Ishikawa (cell line): Measurements from ENCODE around the gene GABRG3.

ENCODE experiments used
- YY1 ChIP-seq: IDR thresholded peaks from 2 replicates; pipeline ENCODE4 v1.6.1; 2012; ENCODE audit warnings: low read depth
- TF ChIP-seq, protein P1 (sequence below): IDR thresholded peaks from 2 replicates; pipeline ENCODE4 v1.6.1; 2012; ENCODE audit warnings: low read depth, mild to moderate bottlenecking

DNA sequence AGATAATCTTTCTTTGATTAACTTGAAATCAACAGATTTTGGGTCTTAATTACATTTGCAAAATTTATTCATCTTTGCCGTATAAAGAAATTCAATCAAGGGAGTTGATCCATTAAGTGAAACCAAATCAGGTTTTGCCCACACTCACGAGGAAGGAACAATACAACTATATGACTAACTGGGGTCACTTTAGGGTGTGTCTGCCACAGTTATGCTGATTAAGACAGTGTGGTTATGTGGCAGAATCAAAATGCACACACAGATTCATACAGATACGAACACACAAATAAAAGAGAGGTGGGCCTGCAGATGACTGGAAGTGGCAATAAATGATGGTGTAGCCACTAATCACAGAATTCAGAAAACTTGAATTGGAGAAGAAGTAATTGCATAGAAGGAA is 543.5 kb downstream of the GABRG3 start:
- no peak for TF ChIP-seq YY1
- TF ChIP-seq, protein P1, sequence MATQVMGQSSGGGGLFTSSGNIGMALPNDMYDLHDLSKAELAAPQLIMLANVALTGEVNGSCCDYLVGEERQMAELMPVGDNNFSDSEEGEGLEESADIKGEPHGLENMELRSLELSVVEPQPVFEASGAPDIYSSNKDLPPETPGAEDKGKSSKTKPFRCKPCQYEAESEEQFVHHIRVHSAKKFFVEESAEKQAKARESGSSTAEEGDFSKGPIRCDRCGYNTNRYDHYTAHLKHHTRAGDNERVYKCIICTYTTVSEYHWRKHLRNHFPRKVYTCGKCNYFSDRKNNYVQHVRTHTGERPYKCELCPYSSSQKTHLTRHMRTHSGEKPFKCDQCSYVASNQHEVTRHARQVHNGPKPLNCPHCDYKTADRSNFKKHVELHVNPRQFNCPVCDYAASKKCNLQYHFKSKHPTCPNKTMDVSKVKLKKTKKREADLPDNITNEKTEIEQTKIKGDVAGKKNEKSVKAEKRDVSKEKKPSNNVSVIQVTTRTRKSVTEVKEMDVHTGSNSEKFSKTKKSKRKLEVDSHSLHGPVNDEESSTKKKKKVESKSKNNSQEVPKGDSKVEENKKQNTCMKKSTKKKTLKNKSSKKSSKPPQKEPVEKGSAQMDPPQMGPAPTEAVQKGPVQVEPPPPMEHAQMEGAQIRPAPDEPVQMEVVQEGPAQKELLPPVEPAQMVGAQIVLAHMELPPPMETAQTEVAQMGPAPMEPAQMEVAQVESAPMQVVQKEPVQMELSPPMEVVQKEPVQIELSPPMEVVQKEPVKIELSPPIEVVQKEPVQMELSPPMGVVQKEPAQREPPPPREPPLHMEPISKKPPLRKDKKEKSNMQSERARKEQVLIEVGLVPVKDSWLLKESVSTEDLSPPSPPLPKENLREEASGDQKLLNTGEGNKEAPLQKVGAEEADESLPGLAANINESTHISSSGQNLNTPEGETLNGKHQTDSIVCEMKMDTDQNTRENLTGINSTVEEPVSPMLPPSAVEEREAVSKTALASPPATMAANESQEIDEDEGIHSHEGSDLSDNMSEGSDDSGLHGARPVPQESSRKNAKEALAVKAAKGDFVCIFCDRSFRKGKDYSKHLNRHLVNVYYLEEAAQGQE = no peak
